T-helper 1 cell (primary cell): ENCODE results near the gene USP20.
"Not testable (repeated sequence)": the region's sequence is repeated elsewhere in the genome, so short reads cannot be mapped to it uniquely, and the experiment has no call there.

Experiments
- DNase-seq, 5 donors: peaks; one replicate each; pipeline ENCODE4 v3.0.0-alpha.2; 2012 to 2020
- total RNA-seq, 4 donors: gene quantifications; one replicate each; lab custom pipeline; 2026; lab: John Stamatoyannopoulos, UW

USP20 gene
- total RNA-seq, result 137 to 174 (median 152) reads per million in 4 donors

- peak; percentile 94 to 99 (median 97) for DNase-seq
These were observed at the start of gene USP20, which contains the start of gene C9orf78 for GRCh38 chr9:129835128-129835859. USP20 (plus strand) TSS chr9:129835458; CDS start chr9:129852556, 17,098 bp downstream. C9orf78 (minus strand) TSS chr9:129835275; CDS start chr9:129835221, 54 bp downstream.

GRCh38 chr9:129785866-129786265, 49.4 kb upstream of the USP20 start:
- DNase-seq, result no peak

GRCh38 chr9:129786481-129786880, 48.8 kb upstream of the USP20 start:
- DNase-seq, result no peak

GRCh38 chr9:129794549-129794948, 40.7 kb upstream of the USP20 start:
- no peak for DNase-seq

GRCh38 chr9:129796029-129796428, 39.2 kb upstream of the USP20 start:
- not testable (repeated sequence) for DNase-seq

- DNase-seq, result no peak
These were observed 36.3 kb upstream of the USP20 start for GRCh38 chr9:129798973-129799372.

GRCh38 chr9:129801504-129801903, 33.8 kb upstream of the USP20 start:
- DNase-seq, result no peak

GRCh38 chr9:129802833-129803675, 32.2 kb upstream of the USP20 start, which contains the start of gene TOR1B:
TOR1B (plus strand) TSS chr9:129803184; CDS start chr9:129803213, 29 bp downstream.
- peak; percentile 87 to 93 (median 89) for DNase-seq

GRCh38 chr9:129803676-129804060, 31.6 kb upstream of the USP20 start:
- DNase-seq, result no peak

- DNase-seq, result no peak
These were observed 29.2 kb upstream of the USP20 start for GRCh38 chr9:129806061-129806460.

- no peak for DNase-seq
These were observed 25.9 kb upstream of the USP20 start for GRCh38 chr9:129809346-129809745.

GRCh38 chr9:129810116-129810515, 25.1 kb upstream of the USP20 start:
- DNase-seq, result no peak

- no peak for DNase-seq
These were observed 24.5 kb upstream of the USP20 start for GRCh38 chr9:129810788-129811187.

- DNase-seq, result no peak
These were observed 23.3 kb upstream of the USP20 start for GRCh38 chr9:129811967-129812363.

GRCh38 chr9:129812385-129812784, 22.9 kb upstream of the USP20 start:
- no peak for DNase-seq

- DNase-seq, result no peak
These were observed 21.6 kb upstream of the USP20 start for GRCh38 chr9:129813661-129814060.

GRCh38 chr9:129814432-129815223, 20.6 kb upstream of the USP20 start:
- DNase-seq, result no peak

- DNase-seq, result no peak
These were observed 20.0 kb upstream of the USP20 start for GRCh38 chr9:129815278-129815677.

- DNase-seq, result no peak
These were observed 18.5 kb upstream of the USP20 start for GRCh38 chr9:129816501-129817435.

- peak in 1 of 5 donors; percentile 49 for DNase-seq
These were observed 12.2 kb upstream of the USP20 start for GRCh38 chr9:129822898-129823541.

- no peak for DNase-seq
These were observed 11.7 kb upstream of the USP20 start for GRCh38 chr9:129823542-129823934.
